Activated CD8-positive, alpha-beta memory T cell treated with anti-CD3 and anti-CD28 coated beads for 4 hours (primary cell): Measurements from ENCODE around the gene ADCY1.
"Not testable (repeated sequence)": the region's sequence is repeated elsewhere in the genome, so short reads cannot be mapped to it uniquely, and the experiment has no call there.

ENCODE experiments used
- DNase-seq, 2 donors: peaks; one replicate each; pipeline ENCODE4 v3.0.0-alpha.2; 2020; ENCODE audit warnings: low read depth in 2 of 2

Gene ADCY1

GRCh38 chr7:45759464-45759863 is 185.3 kb downstream of the ADCY1 start:
- DNase-seq: not testable (repeated sequence)

DNA sequence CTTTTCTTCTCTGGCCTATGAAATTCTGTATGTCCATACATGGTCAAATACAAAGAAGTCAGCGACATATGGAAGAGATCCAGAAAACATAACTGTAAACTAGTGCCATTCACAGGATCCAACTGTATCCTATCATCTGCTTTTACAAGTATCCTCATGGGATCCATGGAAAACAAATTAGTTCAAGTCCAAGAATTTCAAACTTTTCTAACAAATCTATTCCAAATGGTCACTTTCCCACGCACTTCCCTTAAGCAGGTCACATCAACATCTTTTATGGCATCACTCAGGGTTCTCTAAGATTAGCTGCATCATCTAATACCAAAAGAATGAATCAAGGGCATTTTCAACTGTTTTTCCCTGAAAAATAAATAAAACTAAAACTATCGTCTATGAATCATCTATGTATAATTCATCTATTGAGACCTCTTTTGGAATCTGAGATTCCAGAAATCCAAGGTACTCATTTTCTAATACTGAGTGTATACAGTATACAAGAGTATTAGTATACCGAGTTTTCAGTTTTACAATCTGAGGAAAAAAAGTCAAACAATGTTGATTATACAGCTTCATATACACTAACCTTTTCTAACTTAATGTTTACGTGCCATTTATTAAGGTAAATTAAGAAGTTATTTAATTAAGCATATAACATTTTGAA is 187.5 kb downstream of the ADCY1 start:
- DNase-seq: not testable (repeated sequence)

DNA sequence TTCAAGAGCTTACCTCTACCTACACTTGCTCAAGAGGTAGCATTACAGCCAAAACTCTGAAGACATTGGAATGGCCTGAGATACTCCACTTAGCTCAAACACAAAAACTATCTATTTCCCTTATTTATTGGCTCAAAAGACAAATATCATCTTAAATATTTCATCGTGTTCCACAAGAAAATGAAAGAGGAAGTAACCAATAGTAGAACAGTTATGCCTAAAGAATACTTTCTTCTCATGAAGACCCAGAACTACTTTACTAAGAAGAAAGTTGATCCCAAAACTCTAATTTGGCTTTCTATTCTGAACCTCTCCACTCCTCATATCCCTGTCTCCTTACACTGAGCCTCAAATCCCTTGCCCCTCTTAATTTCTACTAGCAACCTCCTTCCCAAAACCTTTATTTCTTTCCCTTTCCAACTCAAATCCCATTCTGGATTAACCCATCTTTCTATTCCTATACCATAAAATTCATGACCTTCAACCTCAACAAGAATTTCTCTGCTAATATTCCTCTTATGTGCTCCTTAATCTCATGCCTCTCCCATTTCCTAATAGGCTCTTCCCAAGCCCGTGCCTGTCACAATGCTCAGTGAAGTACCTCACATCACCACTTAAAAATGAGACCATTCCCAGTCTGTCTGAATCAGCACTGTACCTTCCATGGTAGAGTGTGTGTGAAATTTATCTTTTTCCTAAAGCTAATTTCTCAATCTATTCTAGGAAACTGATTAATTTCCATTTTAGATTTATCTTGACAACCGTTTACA is 188.2 kb downstream of the ADCY1 start:
- DNase-seq: not testable (repeated sequence)

- peak; percentile 94 to 96 for DNase-seq
Measured at GRCh38 chr7:45768516-45769394, 194.6 kb downstream of the ADCY1 start.

DNA sequence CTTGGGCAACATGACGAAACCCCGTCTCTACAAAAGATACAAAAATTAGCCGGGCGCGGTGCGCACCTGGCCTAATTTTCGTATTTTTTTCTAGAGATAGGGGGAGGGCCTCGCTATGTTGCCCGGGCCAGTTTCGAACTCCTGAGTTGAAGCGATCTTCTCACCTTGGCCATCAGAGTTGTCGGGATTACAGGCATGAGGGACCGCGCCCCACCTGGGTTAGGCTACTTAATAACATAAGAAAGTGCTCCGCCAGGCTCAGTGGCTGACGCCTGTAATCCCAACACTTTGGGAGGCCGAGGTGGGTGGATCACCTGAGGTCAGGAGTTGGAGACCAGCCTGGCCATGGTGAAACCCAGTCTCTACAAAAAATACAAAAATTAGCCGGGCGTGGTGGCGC is 195.5 kb downstream of the ADCY1 start:
- DNase-seq: not testable (repeated sequence)
